Activated CD4-positive, CD25-positive, alpha-beta regulatory T cell treated with anti-CD3 and anti-CD28 coated beads, Interleukin-2, amount 50 U/mL, for 72 hours (primary cell): ENCODE results near the gene MMEL1.
"Not testable (repeated sequence)": the region's sequence is repeated elsewhere in the genome, so short reads cannot be mapped to it uniquely, and the experiment has no call there.

Experiments
- DNase-seq: peaks from one replicate; pipeline ENCODE4 v3.0.0; 2021

The MMEL1 gene

DNA sequence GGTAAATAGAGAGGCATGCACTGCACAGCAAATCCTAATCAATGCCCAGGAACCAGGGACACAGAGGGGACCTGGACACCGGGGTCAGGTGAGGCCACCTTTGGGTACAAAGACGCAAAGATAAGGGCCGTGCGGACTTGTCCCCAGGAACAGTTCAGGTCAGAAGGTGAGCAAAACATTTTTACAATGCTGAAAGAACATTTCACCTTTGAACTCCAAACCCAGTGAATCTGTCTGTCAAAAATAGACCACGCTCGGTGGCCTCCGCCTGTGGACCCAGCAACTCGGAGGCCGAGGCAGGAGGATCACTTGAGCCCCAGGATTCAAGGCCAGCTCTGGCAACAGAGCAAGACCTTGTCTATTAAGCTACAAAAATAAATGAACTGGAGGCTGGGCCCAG, 61.5 kb downstream of the MMEL1 start:
- no peak for DNase-seq

DNA sequence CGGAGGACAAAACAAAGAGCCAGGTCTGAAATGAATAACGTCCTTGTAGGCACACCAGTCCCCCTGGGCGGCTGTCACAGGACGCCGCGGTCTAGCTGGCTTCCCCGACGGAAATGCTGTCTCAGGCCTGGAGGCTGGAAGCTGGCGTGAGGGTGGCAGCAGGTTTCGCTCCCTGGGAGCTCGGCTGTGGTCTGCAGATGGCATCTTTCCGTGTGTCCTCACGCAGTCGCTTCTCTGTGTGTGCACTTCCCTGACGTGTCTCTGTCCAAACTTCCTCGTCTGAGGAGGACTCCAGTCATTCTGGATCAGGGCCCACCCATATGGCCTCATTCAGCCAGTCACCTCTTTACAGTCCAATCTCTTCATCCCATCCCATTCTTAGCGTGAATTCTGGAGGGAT, 62.5 kb downstream of the MMEL1 start:
- no peak for DNase-seq

GRCh38 chr1:2569703-2570102, 63.1 kb downstream of the MMEL1 start:
- not testable (repeated sequence) for DNase-seq

DNA sequence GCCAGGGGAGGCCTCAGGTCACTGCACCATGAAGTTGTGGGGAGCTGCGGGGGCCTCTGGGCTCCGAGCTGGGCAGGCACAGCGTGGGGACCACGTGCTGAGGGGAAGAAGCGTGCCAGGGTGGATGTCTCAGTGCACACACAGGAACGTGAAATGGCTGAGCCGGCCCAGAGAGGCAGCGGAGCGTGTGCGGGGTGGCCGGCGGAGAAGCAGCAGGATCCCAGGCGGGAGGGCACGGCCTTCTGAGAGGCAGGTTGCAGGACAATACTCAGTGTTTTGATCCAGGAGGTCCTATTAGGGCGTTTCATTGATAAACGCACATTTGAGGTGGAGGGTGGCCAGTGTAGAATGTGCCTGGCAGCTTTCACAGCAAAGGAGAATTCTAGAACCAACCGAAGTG, 63.8 kb downstream of the MMEL1 start:
- no peak for DNase-seq

DNA sequence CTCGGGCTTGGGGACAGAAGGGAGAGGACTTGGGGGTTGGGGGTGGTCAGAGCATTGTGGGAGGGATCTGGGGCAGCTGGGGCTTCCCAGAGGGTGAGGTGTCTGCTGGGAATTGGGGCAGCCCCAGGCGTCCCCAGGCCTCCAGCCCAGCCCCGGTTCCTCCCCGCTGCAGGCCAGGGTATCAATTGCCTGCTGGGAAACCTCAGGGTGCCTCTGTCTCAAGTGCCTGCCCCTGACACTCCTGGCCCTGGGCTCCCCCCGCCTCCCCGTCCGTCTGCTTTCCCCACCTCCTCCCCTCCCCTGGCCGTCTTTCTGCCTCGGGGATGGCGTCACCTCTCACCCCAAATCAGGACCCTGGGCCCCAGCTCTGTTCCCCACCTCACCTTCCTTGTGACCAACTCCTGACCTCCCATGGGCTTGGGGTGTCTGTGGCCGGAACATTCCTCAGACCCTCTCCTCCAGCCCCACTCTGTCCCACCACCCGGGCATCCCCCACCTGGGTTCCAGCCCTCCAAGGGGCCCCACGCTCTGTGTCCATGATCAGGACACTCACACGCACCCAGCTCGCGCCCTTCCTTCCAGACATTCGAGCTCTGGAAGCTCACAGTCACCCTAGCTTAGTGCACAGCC, 64.5 kb downstream of the MMEL1 start:
- DNase-seq = not testable (repeated sequence)

- DNase-seq = no peak
Observed at GRCh38 chr1:2567083-2567679, 65.6 kb downstream of the MMEL1 start.

DNA sequence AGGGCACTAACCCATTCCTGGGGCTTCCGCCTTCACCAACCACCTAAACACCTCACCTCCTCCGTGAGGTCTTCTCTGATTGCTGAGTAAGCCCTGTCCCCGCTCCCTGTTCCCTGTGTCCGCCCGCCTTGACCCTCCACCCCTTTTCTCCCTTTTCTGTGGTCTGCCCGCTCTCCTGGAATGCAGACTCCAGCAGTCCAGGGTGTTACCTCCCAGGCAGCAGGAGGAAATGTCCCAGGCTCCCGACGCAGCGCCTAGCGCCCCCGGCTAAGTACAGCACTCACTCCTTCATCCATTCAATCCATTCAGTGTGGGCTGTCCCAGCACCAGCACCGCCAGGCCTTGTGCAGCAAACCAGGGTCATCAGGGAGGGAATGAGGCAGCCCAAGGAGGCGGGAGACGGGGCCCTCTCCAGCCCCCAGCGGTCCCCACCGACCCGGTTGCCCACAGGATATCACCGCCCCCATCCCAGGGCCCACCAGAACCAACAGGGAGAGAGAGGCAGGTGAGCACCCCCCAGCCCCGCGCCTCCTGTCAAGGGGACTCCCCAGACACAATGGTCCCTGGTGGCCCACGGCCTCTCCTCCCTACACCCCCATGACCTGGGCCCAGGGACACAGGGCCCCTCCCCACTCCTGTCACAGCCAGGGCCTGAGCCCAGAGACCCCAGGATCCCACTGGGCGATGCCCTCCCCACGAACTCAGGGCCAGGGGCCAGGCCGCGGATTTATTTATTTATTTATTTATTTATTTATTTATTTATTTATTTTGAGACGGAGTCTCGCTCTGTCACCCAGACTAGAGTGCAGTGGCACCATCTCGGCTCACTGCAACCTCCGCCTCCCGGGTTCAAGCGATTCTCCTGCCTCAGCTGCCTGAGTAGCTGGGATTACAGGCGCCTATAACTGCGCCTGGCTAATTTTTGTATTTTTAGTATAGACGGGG, 66.4 kb downstream of the MMEL1 start:
- DNase-seq = peak; percentile 30

DNA sequence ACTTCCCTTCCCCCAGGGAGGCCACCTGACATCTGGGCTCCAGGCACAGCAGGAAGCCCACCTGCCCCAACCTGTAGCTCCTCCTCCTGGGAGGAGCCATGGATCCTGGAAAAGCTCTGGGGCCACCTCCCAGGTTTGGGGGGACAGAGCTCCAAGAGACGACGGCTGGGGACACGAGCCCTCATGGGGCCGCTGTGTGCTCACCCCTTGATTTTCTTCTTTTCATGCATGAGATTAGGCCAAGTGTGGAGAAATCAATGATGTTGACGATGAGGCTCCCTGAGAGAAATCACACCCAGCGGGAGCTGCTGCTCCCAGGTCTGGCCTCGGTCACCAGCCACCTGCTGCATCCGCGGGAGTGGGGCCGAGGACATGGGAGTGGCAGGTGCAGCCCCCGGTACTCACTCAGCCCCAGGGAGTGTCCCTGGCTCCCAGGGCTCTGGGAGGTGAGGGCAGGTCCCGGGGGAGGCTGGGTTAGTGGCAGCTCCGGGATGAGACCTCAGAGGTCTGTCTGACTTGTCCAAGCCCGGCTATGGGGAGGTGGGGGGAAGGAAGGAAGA, 67.9 kb downstream of the MMEL1 start:
- DNase-seq = no peak

GRCh38 chr1:2564006-2564814, 68.6 kb downstream of the MMEL1 start:
- DNase-seq = no peak

GRCh38 chr1:2563205-2563604, 69.6 kb downstream of the MMEL1 start:
- DNase-seq = no peak

- peak; percentile 35 for DNase-seq
Observed at GRCh38 chr1:2561898-2562895, 70.6 kb downstream of the MMEL1 start.

DNA sequence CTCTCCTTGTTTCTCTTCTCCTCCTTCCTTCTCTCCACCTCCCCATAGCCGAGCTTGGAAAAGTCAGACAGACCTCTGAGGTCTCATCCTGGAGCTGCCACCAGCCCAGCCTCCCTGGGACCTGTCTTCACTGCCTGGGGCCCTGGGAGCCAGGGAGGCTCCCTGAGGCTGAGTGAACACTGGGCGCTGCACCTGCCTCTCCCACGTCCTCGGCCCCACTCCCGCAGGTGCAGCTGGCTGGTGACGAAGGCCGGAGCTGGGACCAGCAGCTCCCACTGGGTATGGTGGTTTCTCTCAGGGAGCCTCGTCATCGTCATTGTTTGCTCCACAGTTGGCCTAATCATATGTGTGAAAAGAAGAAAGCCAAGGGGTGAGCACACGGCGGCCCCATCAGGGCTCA, 71.4 kb downstream of the MMEL1 start:
- no peak for DNase-seq

DNA sequence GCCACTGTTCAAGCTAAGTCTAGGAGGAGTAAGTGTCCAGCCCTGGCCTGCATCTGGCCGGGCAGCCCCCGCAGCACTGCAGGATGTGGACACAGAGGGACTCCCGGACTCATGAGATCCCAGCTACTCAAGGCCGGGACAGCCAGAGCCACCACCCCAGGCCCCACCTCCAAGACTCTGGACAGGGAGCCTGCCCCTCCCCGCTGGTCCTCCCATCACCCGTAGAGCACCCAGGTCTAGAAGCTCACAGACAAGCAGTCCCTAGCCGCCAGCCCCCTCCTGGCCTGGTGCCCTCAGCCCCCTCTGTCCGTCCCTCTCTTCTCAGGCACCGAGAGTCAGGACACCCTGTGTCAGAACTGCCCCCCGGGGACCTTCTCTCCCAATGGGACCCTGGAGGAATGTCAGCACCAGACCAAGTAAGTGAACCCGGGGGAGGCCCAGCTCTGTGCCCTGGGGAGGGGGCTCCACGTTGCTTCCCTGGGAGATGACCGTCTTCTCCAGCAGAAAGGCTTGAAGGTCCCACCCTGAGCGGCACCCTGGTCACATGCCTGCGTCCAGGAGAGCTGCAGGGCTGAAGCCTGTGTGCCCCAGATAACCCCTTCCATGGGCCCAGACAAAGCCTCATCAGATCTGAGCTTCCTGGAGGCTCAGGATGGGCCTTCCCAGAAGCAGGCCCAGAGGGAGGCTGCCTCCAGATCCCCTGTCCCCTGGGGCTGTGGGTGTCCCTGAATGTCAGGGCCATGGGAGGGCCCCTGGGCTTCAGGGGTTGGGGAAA, 72.3 kb downstream of the MMEL1 start:
- DNase-seq = no peak

DNA sequence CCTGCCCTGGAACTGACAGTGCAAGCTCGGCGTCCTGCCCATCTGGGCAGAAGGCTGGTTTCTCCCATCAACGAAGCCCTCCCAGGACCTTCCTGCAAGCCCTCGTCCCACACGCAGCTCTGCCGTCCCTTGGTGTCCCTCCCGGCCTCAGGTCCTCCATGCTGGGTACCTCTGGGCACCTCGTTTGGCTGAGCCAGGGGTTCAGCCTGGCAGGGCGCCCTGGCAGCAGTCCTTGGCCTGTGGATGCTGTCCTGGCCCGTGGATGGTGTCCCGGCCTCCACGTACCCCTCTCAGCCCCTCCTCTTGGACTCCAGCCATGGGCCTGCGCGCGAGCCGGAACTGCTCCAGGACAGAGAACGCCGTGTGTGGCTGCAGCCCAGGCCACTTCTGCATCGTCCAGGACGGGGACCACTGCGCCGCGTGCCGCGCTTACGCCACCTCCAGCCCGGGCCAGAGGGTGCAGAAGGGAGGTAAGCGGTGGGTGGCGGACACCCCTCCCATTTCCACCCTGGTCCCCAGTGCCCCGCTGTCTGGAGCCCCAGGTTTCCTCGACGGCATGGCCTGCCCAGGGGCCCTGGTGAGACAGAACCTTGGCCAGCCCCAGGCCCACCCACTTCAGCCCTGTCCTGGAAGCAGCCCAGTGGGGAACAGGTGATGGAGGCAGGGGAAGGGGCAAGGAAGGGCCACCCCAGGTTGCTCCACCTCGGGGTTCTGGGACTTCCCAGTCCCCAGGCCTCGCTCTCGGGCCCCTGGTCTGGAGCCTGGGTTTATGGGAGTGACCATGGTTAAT, 73.1 kb downstream of the MMEL1 start:
- DNase-seq = no peak

DNA sequence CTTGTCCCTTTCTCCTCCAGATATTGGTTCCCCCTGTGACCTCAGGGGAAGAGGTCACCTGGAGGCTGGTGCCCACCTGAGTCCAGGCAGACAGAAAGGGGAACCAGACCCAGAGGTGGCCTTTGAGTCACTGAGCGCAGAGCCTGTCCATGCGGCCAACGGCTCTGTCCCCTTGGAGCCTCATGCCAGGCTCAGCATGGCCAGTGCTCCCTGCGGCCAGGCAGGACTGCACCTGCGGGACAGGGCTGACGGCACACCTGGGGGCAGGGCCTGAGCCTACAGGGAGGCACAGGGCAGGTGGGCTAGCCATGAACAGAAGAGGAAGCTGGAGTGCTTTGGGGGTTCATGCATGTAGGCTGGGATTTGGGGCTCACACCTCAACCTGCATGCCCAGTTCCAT, 74.0 kb downstream of the MMEL1 start:
- no peak for DNase-seq

DNA sequence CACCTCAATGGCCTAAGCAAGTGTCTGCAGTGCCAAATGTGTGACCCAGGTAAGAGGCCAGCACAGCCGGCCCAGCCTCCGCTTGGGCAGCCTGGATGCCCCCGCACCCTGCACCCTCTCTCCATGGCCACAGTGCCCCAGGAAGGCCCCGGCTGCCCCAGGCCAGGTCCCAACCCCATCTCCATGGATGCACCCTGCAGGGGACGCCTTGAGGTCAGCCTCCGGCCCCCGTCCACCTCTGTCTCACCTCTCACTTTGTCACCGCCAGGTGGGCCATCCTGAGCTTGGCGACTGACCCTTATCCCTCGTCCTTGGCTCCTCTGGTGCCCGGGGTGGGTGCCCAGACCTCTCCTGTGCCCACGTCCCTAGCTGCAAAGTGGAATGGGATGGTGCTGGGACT, 74.4 kb downstream of the MMEL1 start:
- DNase-seq = no peak

- peak; percentile 32 for DNase-seq
Observed at GRCh38 chr1:2557482-2558400, 75.1 kb downstream of the MMEL1 start.

DNA sequence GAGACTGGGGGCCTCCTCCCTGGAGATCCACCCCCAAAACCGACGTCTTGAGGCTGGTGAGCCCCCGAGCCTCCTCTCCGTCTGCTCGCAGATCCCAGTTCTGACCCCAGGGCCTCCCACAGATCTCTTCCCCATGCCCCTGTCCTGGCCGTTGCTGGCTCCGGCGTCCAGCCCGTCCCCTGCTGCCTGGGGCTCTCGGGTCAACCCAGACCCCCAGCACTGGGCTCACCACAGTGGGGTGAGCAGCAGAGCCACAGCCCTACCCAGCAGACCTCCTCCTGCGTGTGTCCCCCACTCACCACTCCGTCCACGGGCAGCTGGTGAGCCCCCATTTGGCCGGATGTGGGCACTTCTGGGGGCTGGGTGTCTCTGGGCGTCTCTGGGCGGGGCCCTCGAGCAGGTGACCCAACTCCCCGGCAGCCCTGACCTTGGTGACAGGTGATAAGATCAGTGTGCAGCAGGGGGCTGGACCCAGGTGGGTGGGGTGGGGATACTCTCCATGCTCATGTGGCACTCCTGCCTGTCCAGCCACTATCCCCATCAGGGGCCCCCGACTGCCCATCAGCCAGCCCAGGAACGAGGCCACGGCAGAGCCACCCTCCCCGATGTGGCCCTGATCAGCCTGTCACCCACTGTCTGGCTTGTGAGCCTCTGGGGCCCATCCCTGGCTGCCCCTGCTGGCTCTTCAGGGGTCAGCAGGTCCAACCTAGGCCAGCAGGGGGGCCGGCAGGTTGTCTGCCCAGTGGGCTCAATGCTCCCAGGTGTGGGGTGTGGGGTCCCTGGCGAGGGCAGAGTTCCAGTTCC, 75.9 kb downstream of the MMEL1 start:
- DNase-seq = peak; percentile 71
